ENCODE results near the gene TRPM3.

DNA sequence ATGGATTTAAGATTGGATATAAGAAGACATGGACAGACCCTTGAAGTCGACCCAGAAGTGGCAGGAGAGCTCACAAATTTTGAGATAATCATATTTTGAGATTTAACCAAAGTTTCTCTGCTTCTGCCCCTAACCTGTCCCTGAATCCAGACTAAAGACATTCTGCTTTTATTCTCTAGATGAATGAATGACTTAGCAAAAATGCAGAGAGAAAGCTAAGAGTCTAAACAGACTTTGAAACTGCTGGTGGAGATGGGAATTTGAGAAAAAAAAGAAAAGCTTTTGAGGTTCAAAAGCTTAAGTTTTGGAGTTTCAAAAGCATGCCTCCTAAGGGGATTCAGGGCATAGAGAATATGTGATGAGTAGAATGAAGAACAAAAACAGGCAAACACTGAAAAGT lies 621.8 kb downstream of the TRPM3 start:
- TF ChIP-seq, protein P1, sequence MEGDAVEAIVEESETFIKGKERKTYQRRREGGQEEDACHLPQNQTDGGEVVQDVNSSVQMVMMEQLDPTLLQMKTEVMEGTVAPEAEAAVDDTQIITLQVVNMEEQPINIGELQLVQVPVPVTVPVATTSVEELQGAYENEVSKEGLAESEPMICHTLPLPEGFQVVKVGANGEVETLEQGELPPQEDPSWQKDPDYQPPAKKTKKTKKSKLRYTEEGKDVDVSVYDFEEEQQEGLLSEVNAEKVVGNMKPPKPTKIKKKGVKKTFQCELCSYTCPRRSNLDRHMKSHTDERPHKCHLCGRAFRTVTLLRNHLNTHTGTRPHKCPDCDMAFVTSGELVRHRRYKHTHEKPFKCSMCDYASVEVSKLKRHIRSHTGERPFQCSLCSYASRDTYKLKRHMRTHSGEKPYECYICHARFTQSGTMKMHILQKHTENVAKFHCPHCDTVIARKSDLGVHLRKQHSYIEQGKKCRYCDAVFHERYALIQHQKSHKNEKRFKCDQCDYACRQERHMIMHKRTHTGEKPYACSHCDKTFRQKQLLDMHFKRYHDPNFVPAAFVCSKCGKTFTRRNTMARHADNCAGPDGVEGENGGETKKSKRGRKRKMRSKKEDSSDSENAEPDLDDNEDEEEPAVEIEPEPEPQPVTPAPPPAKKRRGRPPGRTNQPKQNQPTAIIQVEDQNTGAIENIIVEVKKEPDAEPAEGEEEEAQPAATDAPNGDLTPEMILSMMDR (IDR thresholded peaks at IDR 0.05 in 8 of 11, conservative IDR thresholded peaks at IDR 0.05 in 3 of 11), result no peak
- no peak for TF ChIP-seq POLR2A (IDR thresholded peaks at IDR 0.05)

Data from spleen (tissue), 7 donors.